GM23338 (cell line): ENCODE measurements around the gene TASOR2. TPM values are rescaled to one million over a fixed set of nuclear protein-coding genes. Genes with fewer than 3 reads are reported as not detected.

Experiments
- ATAC-seq: fragments of 200-7000 bp; cut with Tn5 transposase; 3 replicates; pipeline ENCODE4 v1.9.1; 2020
- DNase-seq: peaks from one replicate; pipeline ENCODE4 v3.0.0-alpha.2; 2015; ENCODE audit warnings: low spot score
- H2AFZ ChIP-seq: fragments of 200-600 bp; sonication (generic); 2 replicates; pipeline ENCODE4 v1.8.0; 2016; ENCODE audit warnings: antibody characterized with exemption, mild to moderate bottlenecking, moderate library complexity
- H3F3A ChIP-seq: fragments of 200-600 bp; sonication (generic); replicated peaks from 2 replicates; pipeline ENCODE4 v1.8.0; 2017; ENCODE audit warnings: antibody characterized with exemption, mixed run types, low read depth
- H3K27ac ChIP-seq: fragments of 200-600 bp; sonication (generic); 2 replicates; pipeline ENCODE4 v1.6.1; 2016; ENCODE audit warnings: low read depth
- H3K27me3 ChIP-seq: fragments of 200-600 bp; sonication (generic); 2 replicates; pipeline ENCODE4 v1.8.0; 2016; ENCODE audit warnings: mild to moderate bottlenecking, mixed run types, moderate library complexity; ENCODE audit not compliant: insufficient read depth
- H3K36me3 ChIP-seq: fragments of 200-600 bp; sonication (generic); 2 replicates; pipeline ENCODE4 v1.8.0; 2016; ENCODE audit warnings: mild to moderate bottlenecking; ENCODE audit not compliant: insufficient read depth
- H3K4me1 ChIP-seq: fragments of 200-600 bp; sonication (generic); 2 replicates; pipeline ENCODE4 v1.8.0; 2016; ENCODE audit warnings: mild to moderate bottlenecking, moderate library complexity; ENCODE audit not compliant: insufficient read depth
- H3K4me2 ChIP-seq: fragments of 200-600 bp; sonication (generic); 2 replicates; pipeline ENCODE4 v1.7.1; 2017; ENCODE audit warnings: mixed run types
- H3K4me3 ChIP-seq: fragments of 200-600 bp; sonication (generic); 2 replicates; pipeline ENCODE4 v1.6.1; 2016; ENCODE audit warnings: mixed run types
- H3K79me2 ChIP-seq: fragments of 200-600 bp; sonication (generic); replicated peaks from 2 replicates; pipeline ENCODE4 v1.8.0; 2017; ENCODE audit warnings: mild to moderate bottlenecking; ENCODE audit not compliant: insufficient read depth
- H3K9me2 ChIP-seq: fragments of 200-600 bp; sonication (generic); 2 replicates; pipeline ENCODE4 v1.8.0; 2017; ENCODE audit not compliant: insufficient read depth
- H4K20me1 ChIP-seq: fragments of 200-600 bp; sonication (generic); replicated peaks from 2 replicates; pipeline ENCODE4 v1.8.0; 2017; ENCODE audit warnings: mild to moderate bottlenecking; ENCODE audit not compliant: insufficient read depth
- H3K27ac Mint-ChIP-seq: 2 replicates; pipeline ENCODE4 v1.8.0; 2020; ENCODE audit warnings: inconsistent platforms, mild to moderate bottlenecking, moderate library complexity, mixed read lengths
- H3K27me3 Mint-ChIP-seq: 3 replicates; pipeline ENCODE4 v1.8.0; 2022; ENCODE audit warnings: low read depth, mild to moderate bottlenecking, moderate library complexity, mixed read lengths, inconsistent platforms; ENCODE audit not compliant: insufficient read depth, poor library complexity
- H3K36me3 Mint-ChIP-seq: 3 replicates; pipeline ENCODE4 v1.8.0; 2021; ENCODE audit warnings: low read depth, mild to moderate bottlenecking, inconsistent platforms, moderate library complexity, mixed read lengths
- H3K4me1 Mint-ChIP-seq: 3 replicates; pipeline ENCODE4 v1.8.0; 2020; ENCODE audit warnings: mild to moderate bottlenecking, inconsistent platforms, mixed read lengths
- H3K4me3 Mint-ChIP-seq: 3 replicates; pipeline ENCODE4 v1.8.0; 2021; ENCODE audit warnings: moderate library complexity, mild to moderate bottlenecking, inconsistent platforms, mixed read lengths
- H3K9me3 Mint-ChIP-seq: 3 replicates; pipeline ENCODE4 v1.8.0; 2020; ENCODE audit warnings: moderate library complexity, mild to moderate bottlenecking, inconsistent platforms, mixed read lengths
- CREB1 ChIP-seq: fragments of 250-450 bp; sonication (Bioruptor Pico); IDR thresholded peaks from 2 replicates; pipeline ENCODE4 v1.5.0; 2020; ENCODE audit warnings: low read depth, mild to moderate bottlenecking, moderate library complexity
- CTCF ChIP-seq, 2 experiments: fragments of 200-600 bp in 1 of 2; sonication (generic) in 1 of 2; conservative IDR thresholded peaks; 2 replicates each; pipeline versions ENCODE4 v1.5.1 to v1.6.1; 2016 to 2017; ENCODE audit warnings: antibody characterized with exemption in 2 of 2, low read depth in 2 of 2, mild to moderate bottlenecking in 2 of 2, moderate library complexity in 1 of 2
- NANOG ChIP-seq: IDR thresholded peaks from 2 replicates; pipeline ENCODE4 v1.6.1; 2016; ENCODE audit warnings: antibody characterized with exemption, borderline replicate concordance
- POLR2AphosphoS5 ChIP-seq: IDR thresholded peaks from 2 replicates; pipeline ENCODE4 v1.6.1; 2016; ENCODE audit warnings: antibody characterized with exemption, low read depth
- ZNF462 ChIP-seq: fragments of 250-450 bp; sonication (Bioruptor Pico); IDR thresholded peaks from 2 replicates; pipeline ENCODE4 v1.5.0; 2020; ENCODE audit warnings: mild to moderate bottlenecking, moderate library complexity
- polyA plus RNA-seq: library from polyadenylated mRNA; unstranded; fragments of >200 nt; fragmentation: Nextera tagmentation; extraction: Ambion mirVana; gene quantifications from 2 replicates; pipeline ENCODE4 v1.2.1, GENCODE V29; 2016
- total RNA-seq: library from RNA; depleted of rRNA; stranded (reverse); fragments of >200 nt; shearing (Covaris generic); gene quantifications from 2 replicates; pipeline ENCODE4 v1.2.3, GENCODE V29; 2014

Gene TASOR2
- total and polyA plus RNA-seq, 2 experiments from 2014 or later, result 45.2 to 110 TPM

- peaks cover 35% of the 10 kb centered on the region for H4K20me1 ChIP-seq
- H3K4me3 ChIP-seq, result no peak overlapping the region
- peaks cover 100% of the 10 kb centered on the region for H3K79me2 ChIP-seq
- H2AFZ ChIP-seq, result no peak overlapping the region
- H3K4me1 ChIP-seq, result peaks cover 30% of the 10 kb centered on the region
- Mint-ChIP-seq H3K27ac (no peak overlapping the region), H3K9me3 (no peaks in the 10 kb centered on the region), H3K36me3 (no peaks in the 10 kb centered on the region; the same call in 2 of the 3 replicates), H3K4me1 (peaks cover 46% of the 10 kb centered on the region), H3K27me3 (no peaks in the 10 kb centered on the region), H3K4me3 (no peak overlapping the region)
- TF ChIP-seq ZNF462 (CRISPR knock-in tag) (no peak), CTCF (conservative IDR thresholded peaks at IDR 0.05; ENCODE audit: low read depth in 2 of 2) (no peak), CREB1 (CRISPR knock-in tag) (no peak), NANOG (no peak), POLR2AphosphoS5 (no peak)
- H3K4me2 ChIP-seq, result no peak overlapping the region
- no peaks in the 10 kb centered on the region for H3K27me3 ChIP-seq
- no peaks in the 10 kb centered on the region for H3F3A ChIP-seq
- ATAC-seq (no peak), DNase-seq (no peak)
- H3K9me2 ChIP-seq, result no peaks in the 10 kb centered on the region
- H3K36me3 ChIP-seq, result no peaks in the 10 kb centered on the region
- H3K27ac ChIP-seq, result no peak overlapping the region
Measured at GRCh38 chr10:5694573-5694972, 9.9 kb downstream of the TASOR2 start.
